CD4-positive, CD25-positive, alpha-beta regulatory T cell (primary cell): ENCODE measurements around the gene HNRNPM. TPM values are rescaled to one million over a fixed set of nuclear protein-coding genes. Genes with fewer than 3 reads are reported as not detected.
A peak's percentile ranks its signal among the peaks of the same experiment; 100 is the strongest.

ENCODE experiments used
- ATAC-seq, 2 donors: fragments of 150-1000 bp; cut with Tn5 transposase; one replicate each; pipeline ENCODE4 v1.10.0; 2021; ENCODE audit warnings: low read depth in 2 of 2, moderate number of reproducible peaks in 2 of 2, moderate library complexity in 1 of 2
- DNase-seq, 3 donors: peaks; one replicate each; pipeline versions ENCODE4 v3.0.0 to v3.0.0-alpha.2; 2012 to 2022; ENCODE audit warnings: mixed read lengths in 1 of 3
- H3K27ac ChIP-seq: one replicate; pipeline ENCODE4 v1.7.0; 2013; ENCODE audit warnings: mild to moderate bottlenecking, low read length; ENCODE audit not compliant: insufficient read depth, poor library complexity, severe bottlenecking
- H3K27me3 ChIP-seq: one replicate; pipeline ENCODE4 v1.7.0; 2013; ENCODE audit warnings: low read length; ENCODE audit not compliant: control insufficient read depth, insufficient read depth
- H3K36me3 ChIP-seq: one replicate; pipeline ENCODE4 v1.7.0; 2013; ENCODE audit warnings: mild to moderate bottlenecking, low read length, moderate library complexity; ENCODE audit not compliant: control insufficient read depth, insufficient read depth
- H3K4me1 ChIP-seq: 2 replicates; pipeline ENCODE4 v1.7.0; 2013; ENCODE audit warnings: mild to moderate bottlenecking, low read length; ENCODE audit not compliant: insufficient read depth, control insufficient read depth, poor library complexity, severe bottlenecking
- H3K4me3 ChIP-seq: one replicate; pipeline ENCODE4 v1.7.0; 2013; ENCODE audit warnings: low read depth, mild to moderate bottlenecking, low read length, moderate library complexity
- H3K9me3 ChIP-seq, 2 experiments: 1 replicate in 1 of 2; 2 replicates in 1 of 2; pipeline ENCODE4 v1.7.0; 2013; ENCODE audit warnings: low read length in 2 of 2, mild to moderate bottlenecking in 1 of 2, moderate library complexity in 1 of 2; ENCODE audit not compliant: control insufficient read depth in 2 of 2
- H3K27ac Mint-ChIP-seq, 3 donors: one replicate each; pipeline ENCODE4 v1.8.0; 2020 to 2022; ENCODE audit warnings: mild to moderate bottlenecking in 3 of 3, mixed read lengths in 3 of 3, moderate library complexity in 2 of 3
- H3K27me3 Mint-ChIP-seq: one replicate; pipeline ENCODE4 v1.8.0; 2022; ENCODE audit warnings: mild to moderate bottlenecking, mixed read lengths
- H3K36me3 Mint-ChIP-seq: one replicate; pipeline ENCODE4 v1.8.0; 2020; ENCODE audit warnings: mixed read lengths
- H3K4me1 Mint-ChIP-seq, 4 donors: one replicate each; pipeline ENCODE4 v1.8.0; 2020 to 2022; ENCODE audit warnings: mixed read lengths in 4 of 4, mild to moderate bottlenecking in 1 of 4
- H3K4me3 Mint-ChIP-seq, 4 donors: one replicate each; pipeline ENCODE4 v1.8.0; 2020 to 2022; ENCODE audit warnings: mild to moderate bottlenecking in 4 of 4, mixed read lengths in 4 of 4, moderate library complexity in 3 of 4
- H3K9me3 Mint-ChIP-seq, 7 donors: one replicate each; pipeline ENCODE4 v1.8.0; 2020 to 2022; ENCODE audit warnings: mixed read lengths in 7 of 7, mild to moderate bottlenecking in 3 of 7, moderate library complexity in 2 of 7
- polyA plus RNA-seq, 4 donors: library from polyadenylated mRNA; unstranded; fragments of 300-500 nt; fragmentation: Illumina TruSeq; gene quantifications; one replicate each; pipeline ENCODE4 v1.2.3, GENCODE V29; 2021
- total RNA-seq: library from RNA; stranded (reverse); gene quantifications from one replicate; pipeline ENCODE4 v1.2.3, GENCODE V29; 2022

HNRNPM gene
- total and polyA plus RNA-seq, 5 donors from 2014 or later: 161 to 263 (median 184) TPM

GRCh38 chr19:8490873-8491272 lies 46.1 kb downstream of the HNRNPM start:
- no peak overlapping the region for H3K4me3 Mint-ChIP-seq
- ATAC-seq: no peak
- peak overlapping the region in 1 of 3 donors; percentile 26 for H3K27ac Mint-ChIP-seq

GRCh38 chr19:8491574-8491973 lies 46.8 kb downstream of the HNRNPM start:
- H3K4me3 Mint-ChIP-seq: no peak overlapping the region
- peaks cover 0 to 45% (median 16%) of the 10 kb centered on the region in 4 donors for H3K4me1 Mint-ChIP-seq
- Histone ChIP-seq H3K27me3 (no peaks in the 10 kb centered on the region), H3K36me3 (peaks cover 22% of the 10 kb centered on the region), H3K4me3 (no peak overlapping the region), H3K27ac (no peak overlapping the region), H3K9me3 (no peaks in the 10 kb centered on the region), H3K4me1 (peaks cover 22% of the 10 kb centered on the region)
- peak overlapping the region in 2 of 3 donors; percentile 26 to 73 for H3K27ac Mint-ChIP-seq
- H3K27me3 Mint-ChIP-seq: no peaks in the 10 kb centered on the region
- H3K9me3 Mint-ChIP-seq: peaks cover 0 to 1% (median 0%) of the 10 kb centered on the region in 7 donors
- DNase-seq (no peak), ATAC-seq (no peak)
- peaks cover 19% of the 10 kb centered on the region for H3K36me3 Mint-ChIP-seq

More at GRCh38 chr19:8490873-8491272, 46.1 kb downstream of the HNRNPM start:
- H3K9me3 ChIP-seq: no peaks in the 10 kb centered on the region
- H3K4me3 ChIP-seq: no peak overlapping the region
- peaks cover 24% of the 10 kb centered on the region for H3K4me1 ChIP-seq
- DNase-seq: no peak
- H3K27me3 ChIP-seq: no peaks in the 10 kb centered on the region
- peaks cover 29% of the 10 kb centered on the region for H3K36me3 ChIP-seq
- H3K4me1 Mint-ChIP-seq: peaks cover 0 to 49% (median 18%) of the 10 kb centered on the region in 4 donors
- H3K27me3 Mint-ChIP-seq: no peaks in the 10 kb centered on the region
- no peak overlapping the region for H3K27ac ChIP-seq
- H3K36me3 Mint-ChIP-seq: peaks cover 22% of the 10 kb centered on the region
- peaks cover 0 to 1% (median 0%) of the 10 kb centered on the region in 7 donors for H3K9me3 Mint-ChIP-seq

- H3K36me3 Mint-ChIP-seq: no peaks in the 10 kb centered on the region
- Histone ChIP-seq H3K27ac (no peak overlapping the region), H3K36me3 (no peaks in the 10 kb centered on the region)
These were observed 49.4 kb downstream of the HNRNPM start for GRCh38 chr19:8494158-8494557.

GRCh38 chr19:8498295-8498694 lies 53.5 kb downstream of the HNRNPM start:
- no peak overlapping the region for H3K4me3 Mint-ChIP-seq
- peaks cover 0 to 23% (median 7%) of the 10 kb centered on the region in 4 donors for H3K4me1 Mint-ChIP-seq
- H3K4me3 ChIP-seq: no peak overlapping the region
- no peak overlapping the region for H3K27ac ChIP-seq
- no peaks in the 10 kb centered on the region for H3K36me3 ChIP-seq
- H3K9me3 ChIP-seq: no peaks in the 10 kb centered on the region
- no peak for DNase-seq
- H3K27me3 Mint-ChIP-seq: no peaks in the 10 kb centered on the region
- no peak for ATAC-seq
- peaks cover 0 to under 1% (median 0%) of the 10 kb centered on the region in 7 donors for H3K9me3 Mint-ChIP-seq
- H3K27me3 ChIP-seq: no peaks in the 10 kb centered on the region
- no peak overlapping the region for H3K27ac Mint-ChIP-seq
- H3K4me1 ChIP-seq: peaks cover 6% of the 10 kb centered on the region
- no peaks in the 10 kb centered on the region for H3K36me3 Mint-ChIP-seq

More at GRCh38 chr19:8494158-8494557, 49.4 kb downstream of the HNRNPM start:
- Mint-ChIP-seq H3K4me3 (no peak overlapping the region), H3K9me3 (peaks cover 0 to 1% (median 0%) of the 10 kb centered on the region in 7 donors), H3K27ac (peak overlapping the region; percentile 36 to 68 (median 60)), H3K4me1 (peaks cover 0 to 24% (median 3%) of the 10 kb centered on the region in 4 donors), H3K27me3 (no peaks in the 10 kb centered on the region)
- no peaks in the 10 kb centered on the region for H3K9me3 ChIP-seq
- ATAC-seq: no peak
- peaks cover 6% of the 10 kb centered on the region for H3K4me1 ChIP-seq
- H3K4me3 ChIP-seq: no peak overlapping the region
- H3K27me3 ChIP-seq: no peaks in the 10 kb centered on the region
- no peak for DNase-seq

GRCh38 chr19:8499048-8499833 lies 54.5 kb downstream of the HNRNPM start:
- no peaks in the 10 kb centered on the region for H3K36me3 ChIP-seq
- H3K9me3 Mint-ChIP-seq: peaks cover 0 to 1% (median 0%) of the 10 kb centered on the region in 7 donors
- no peak overlapping the region for H3K27ac ChIP-seq
- peaks cover 2% of the 10 kb centered on the region for H3K4me1 ChIP-seq
- H3K4me3 Mint-ChIP-seq: no peak overlapping the region
- ATAC-seq (no peak), DNase-seq (no peak)
- H3K27me3 ChIP-seq: no peaks in the 10 kb centered on the region
- H3K36me3 Mint-ChIP-seq: no peaks in the 10 kb centered on the region
- no peak overlapping the region for H3K27ac Mint-ChIP-seq
- peaks cover 0 to 18% (median 7%) of the 10 kb centered on the region in 4 donors for H3K4me1 Mint-ChIP-seq
- H3K9me3 ChIP-seq: no peaks in the 10 kb centered on the region
- H3K4me3 ChIP-seq: no peak overlapping the region
- no peaks in the 10 kb centered on the region for H3K27me3 Mint-ChIP-seq

GRCh38 chr19:8500158-8500557 lies 55.4 kb downstream of the HNRNPM start:
- H3K4me3 ChIP-seq: no peak overlapping the region
- Mint-ChIP-seq H3K4me3 (no peak overlapping the region), H3K36me3 (no peaks in the 10 kb centered on the region), H3K4me1 (peaks cover 0 to 17% (median 8%) of the 10 kb centered on the region in 4 donors), H3K27me3 (no peaks in the 10 kb centered on the region), H3K9me3 (peaks cover 0 to 1% (median 0%) of the 10 kb centered on the region in 7 donors), H3K27ac (peak overlapping the region in 2 of 3 donors; percentile 82 to 85)
- H3K4me1 ChIP-seq: peaks cover under 1% of the 10 kb centered on the region
- H3K27me3 ChIP-seq: no peaks in the 10 kb centered on the region
- H3K27ac ChIP-seq: no peak overlapping the region
- H3K36me3 ChIP-seq: no peaks in the 10 kb centered on the region
- ATAC-seq (no peak), DNase-seq (no peak)
- no peaks in the 10 kb centered on the region for H3K9me3 ChIP-seq

- DNase-seq: no peak
- H3K27ac ChIP-seq: no peak overlapping the region
- no peak overlapping the region for H3K4me3 Mint-ChIP-seq
These were observed 56.7 kb downstream of the HNRNPM start for GRCh38 chr19:8501516-8501915.

More at GRCh38 chr19:8501516-8501915, 56.7 kb downstream of the HNRNPM start:
- Mint-ChIP-seq H3K36me3 (no peaks in the 10 kb centered on the region), H3K27me3 (no peaks in the 10 kb centered on the region), H3K9me3 (peaks cover 0 to 1% (median 0%) of the 10 kb centered on the region in 7 donors), H3K27ac (peak overlapping the region in 1 of 3 donors; percentile 63), H3K4me1 (peaks cover 0 to 22% (median 12%) of the 10 kb centered on the region in 4 donors)
- Histone ChIP-seq H3K4me1 (peaks cover 14% of the 10 kb centered on the region), H3K27me3 (no peaks in the 10 kb centered on the region), H3K36me3 (no peaks in the 10 kb centered on the region), H3K4me3 (no peak overlapping the region), H3K9me3 (no peaks in the 10 kb centered on the region)
- ATAC-seq: no peak
